ENCODE results near the gene EVI5.

Gene EVI5

DNA sequence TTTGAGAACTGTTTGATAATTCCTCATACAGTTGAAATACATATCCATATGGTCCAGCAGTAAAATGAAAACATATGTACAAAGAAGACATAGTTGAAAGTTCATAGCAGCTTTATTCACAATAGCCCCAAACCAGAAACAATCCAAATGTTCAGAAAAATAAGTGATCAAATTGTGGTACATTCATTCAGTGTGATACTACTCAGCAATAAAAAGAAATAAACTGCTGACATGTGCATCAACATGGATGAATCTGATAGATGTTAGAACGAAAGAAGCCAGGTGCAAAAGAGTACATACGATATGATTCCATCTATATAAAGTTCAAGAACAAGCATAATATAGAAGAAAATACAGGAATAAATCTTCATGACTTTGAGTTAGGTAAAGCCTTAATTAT, 77.2 kb downstream of the EVI5 start:
- Histone ChIP-seq H3K4me1 (ENCODE audit: insufficient read depth, insufficient read length) (no peaks in the 10 kb centered on the region), H3K9ac (ENCODE audit: insufficient read length, low read depth) (no peak overlapping the region), H3K4me3 (ENCODE audit: insufficient read length, low read depth) (no peak overlapping the region), H3K36me3 (ENCODE audit: insufficient read depth, insufficient read length, low read length) (no peaks in the 10 kb centered on the region), H3K27me3 (ENCODE audit: insufficient read depth, insufficient read length) (no peaks in the 10 kb centered on the region), H3K9me3 (ENCODE audit: insufficient read depth, low read length) (no peaks in the 10 kb centered on the region)
- DNase-seq (ENCODE audit: low read depth, low spot score), result no peak
- TF ChIP-seq ZNF274 (IDR thresholded peaks at IDR 0.05; ENCODE audit: low read depth, low read length), result no peak
- no peak for TF ChIP-seq SUZ12 (IDR thresholded peaks at IDR 0.05; ENCODE audit: extremely low read depth, insufficient read depth, insufficient read length)
- TF ChIP-seq YY1 (IDR thresholded peaks at IDR 0.05; ENCODE audit: insufficient read depth, insufficient read length), result no peak

DNA sequence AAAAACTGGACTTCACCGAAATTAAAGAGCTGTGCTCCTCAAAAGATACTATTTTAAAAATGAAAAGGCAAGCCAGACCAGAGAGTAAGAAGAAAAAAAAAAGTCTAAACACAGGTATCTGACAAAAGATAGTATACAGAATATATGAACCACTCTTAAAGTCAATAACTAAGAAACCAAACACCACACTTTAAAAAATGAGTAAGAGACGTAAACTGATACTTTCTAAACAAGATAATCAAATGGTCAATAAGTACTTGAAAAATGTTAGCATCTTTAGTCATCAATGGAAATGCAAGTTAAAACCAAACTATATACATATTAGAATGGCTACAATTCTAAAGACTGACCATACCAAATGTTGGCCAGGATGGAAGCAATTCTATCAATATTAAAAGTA, 77.6 kb downstream of the EVI5 start:
- H3K27me3 ChIP-seq (ENCODE audit: insufficient read depth, insufficient read length), result no peaks in the 10 kb centered on the region
- TF ChIP-seq ZNF274 (IDR thresholded peaks at IDR 0.05; ENCODE audit: low read depth, low read length) (no peak), YY1 (IDR thresholded peaks at IDR 0.05; ENCODE audit: insufficient read depth, insufficient read length) (no peak), SUZ12 (IDR thresholded peaks at IDR 0.05; ENCODE audit: extremely low read depth, insufficient read depth, insufficient read length) (no peak)
- H3K9ac ChIP-seq (ENCODE audit: insufficient read length, low read depth), result no peak overlapping the region
- DNase-seq (ENCODE audit: low read depth, low spot score), result no peak
- no peaks in the 10 kb centered on the region for H3K4me1 ChIP-seq (ENCODE audit: insufficient read depth, insufficient read length)
- H3K4me3 ChIP-seq (ENCODE audit: insufficient read length, low read depth), result no peak overlapping the region
- no peaks in the 10 kb centered on the region for H3K9me3 ChIP-seq (ENCODE audit: insufficient read depth, low read length)
- H3K36me3 ChIP-seq (ENCODE audit: insufficient read depth, insufficient read length, low read length), result no peaks in the 10 kb centered on the region

DNA sequence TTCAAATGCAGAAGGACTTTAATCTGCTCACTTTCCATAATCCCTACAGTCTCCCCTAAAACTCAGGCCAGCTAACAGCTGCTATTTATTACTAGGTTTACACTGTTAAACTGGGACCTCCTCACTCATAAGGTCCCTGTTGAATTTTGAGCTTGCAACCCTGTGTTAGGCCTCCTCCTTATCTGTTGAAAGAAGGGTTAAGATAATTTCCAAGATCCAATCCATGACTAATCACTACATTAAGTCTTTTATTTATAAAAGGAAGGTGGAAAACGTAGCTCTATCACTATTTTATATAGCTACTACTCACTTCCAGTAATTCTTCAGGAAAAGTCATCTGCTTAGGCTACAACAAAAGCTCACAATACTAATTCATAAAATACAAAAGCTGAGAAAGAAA, 79.5 kb downstream of the EVI5 start:
- Histone ChIP-seq H3K36me3 (ENCODE audit: insufficient read depth, insufficient read length, low read length) (no peaks in the 10 kb centered on the region), H3K9me3 (ENCODE audit: insufficient read depth, low read length) (no peaks in the 10 kb centered on the region), H3K4me1 (ENCODE audit: insufficient read depth, insufficient read length) (no peaks in the 10 kb centered on the region), H3K4me3 (ENCODE audit: insufficient read length, low read depth) (no peak overlapping the region), H3K27me3 (ENCODE audit: insufficient read depth, insufficient read length) (no peaks in the 10 kb centered on the region), H3K9ac (ENCODE audit: insufficient read length, low read depth) (no peak overlapping the region)
- TF ChIP-seq SUZ12 (IDR thresholded peaks at IDR 0.05; ENCODE audit: extremely low read depth, insufficient read depth, insufficient read length), result no peak
- no peak for TF ChIP-seq ZNF274 (IDR thresholded peaks at IDR 0.05; ENCODE audit: low read depth, low read length)
- no peak for TF ChIP-seq YY1 (IDR thresholded peaks at IDR 0.05; ENCODE audit: insufficient read depth, insufficient read length)
- no peak for DNase-seq (ENCODE audit: low read depth, low spot score)

DNA sequence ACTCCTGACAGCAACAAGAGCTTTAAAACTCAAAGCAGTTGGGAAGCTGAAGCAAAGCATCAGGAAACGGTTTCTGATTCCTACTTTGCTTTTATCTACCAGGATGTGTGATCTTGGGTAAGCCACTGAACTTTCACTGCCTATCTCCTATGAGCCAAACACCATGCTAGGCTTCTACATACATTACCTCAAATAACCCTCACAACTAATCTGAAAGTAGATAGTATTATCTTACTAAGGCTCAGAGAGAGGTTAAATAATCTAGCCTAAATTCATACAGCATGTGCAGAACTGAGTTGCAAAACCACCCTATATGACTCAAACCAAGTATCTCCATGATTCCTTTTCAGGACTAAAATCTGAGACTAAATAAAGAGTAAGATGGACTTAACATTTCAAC, 83.8 kb downstream of the EVI5 start:
- TF ChIP-seq ZNF274 (IDR thresholded peaks at IDR 0.05; ENCODE audit: low read depth, low read length) (no peak), YY1 (IDR thresholded peaks at IDR 0.05; ENCODE audit: insufficient read depth, insufficient read length) (no peak), SUZ12 (IDR thresholded peaks at IDR 0.05; ENCODE audit: extremely low read depth, insufficient read depth, insufficient read length) (no peak)
- H3K27me3 ChIP-seq (ENCODE audit: insufficient read depth, insufficient read length), result no peaks in the 10 kb centered on the region
- no peak overlapping the region for H3K4me3 ChIP-seq (ENCODE audit: insufficient read length, low read depth)
- no peak overlapping the region for H3K9ac ChIP-seq (ENCODE audit: insufficient read length, low read depth)
- peaks cover 8% of the 10 kb centered on the region for H3K36me3 ChIP-seq (ENCODE audit: insufficient read depth, insufficient read length, low read length)
- no peak for DNase-seq (ENCODE audit: low read depth, low spot score)
- H3K4me1 ChIP-seq (ENCODE audit: insufficient read depth, insufficient read length), result no peaks in the 10 kb centered on the region
- H3K9me3 ChIP-seq (ENCODE audit: insufficient read depth, low read length), result no peaks in the 10 kb centered on the region

DNA sequence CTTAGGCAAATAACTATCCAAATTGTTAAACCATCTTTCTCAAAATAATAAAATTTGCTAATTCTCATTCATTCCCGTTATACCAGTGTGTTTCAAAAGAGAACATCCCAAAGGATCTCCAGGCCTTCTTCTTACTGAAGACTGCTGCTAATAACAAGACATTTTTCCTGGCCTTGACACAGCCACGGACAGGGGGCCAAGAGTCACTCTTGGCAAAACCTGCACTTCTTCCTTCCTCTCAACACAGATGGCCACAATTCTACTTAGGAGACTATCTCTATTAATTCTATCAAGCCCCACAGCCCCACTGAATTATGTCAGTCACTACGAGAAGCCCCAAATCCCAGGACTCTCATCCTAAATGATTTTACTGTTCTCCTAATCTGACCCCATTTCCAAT, 86.0 kb downstream of the EVI5 start:
- Histone ChIP-seq H3K9ac (ENCODE audit: insufficient read length, low read depth) (no peak overlapping the region), H3K4me1 (ENCODE audit: insufficient read depth, insufficient read length) (no peaks in the 10 kb centered on the region), H3K9me3 (ENCODE audit: insufficient read depth, low read length) (no peaks in the 10 kb centered on the region), H3K4me3 (ENCODE audit: insufficient read length, low read depth) (no peak overlapping the region), H3K36me3 (ENCODE audit: insufficient read depth, insufficient read length, low read length) (peaks cover 15% of the 10 kb centered on the region), H3K27me3 (ENCODE audit: insufficient read depth, insufficient read length) (no peaks in the 10 kb centered on the region)
- no peak for DNase-seq (ENCODE audit: low read depth, low spot score)
- no peak for TF ChIP-seq SUZ12 (IDR thresholded peaks at IDR 0.05; ENCODE audit: extremely low read depth, insufficient read depth, insufficient read length)
- no peak for TF ChIP-seq YY1 (IDR thresholded peaks at IDR 0.05; ENCODE audit: insufficient read depth, insufficient read length)
- TF ChIP-seq ZNF274 (IDR thresholded peaks at IDR 0.05; ENCODE audit: low read depth, low read length), result no peak

DNA sequence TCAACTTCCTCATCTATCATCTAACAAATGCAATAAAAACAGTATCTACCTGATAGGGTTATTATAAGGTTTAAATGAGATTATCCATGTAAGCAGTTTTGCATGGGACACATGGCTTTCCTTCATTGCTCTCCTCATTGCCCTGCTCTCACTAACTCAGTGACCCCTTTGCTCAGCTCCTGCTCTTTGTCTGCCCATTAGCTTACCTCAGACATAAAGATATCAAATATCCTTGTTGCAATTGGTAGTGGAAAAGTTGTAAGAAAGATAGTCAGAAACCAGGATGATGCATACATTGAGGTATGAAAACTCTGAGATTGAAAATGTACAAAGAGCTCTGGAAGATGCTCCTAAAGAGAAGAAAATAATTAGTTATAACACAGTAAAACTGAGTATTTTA, 89.8 kb downstream of the EVI5 start:
- H3K27me3 ChIP-seq (ENCODE audit: insufficient read depth, insufficient read length), result no peaks in the 10 kb centered on the region
- no peaks in the 10 kb centered on the region for H3K4me1 ChIP-seq (ENCODE audit: insufficient read depth, insufficient read length)
- H3K36me3 ChIP-seq (ENCODE audit: insufficient read depth, insufficient read length, low read length), result peaks cover 34% of the 10 kb centered on the region
- no peak overlapping the region for H3K4me3 ChIP-seq (ENCODE audit: insufficient read length, low read depth)
- no peak for TF ChIP-seq SUZ12 (IDR thresholded peaks at IDR 0.05; ENCODE audit: extremely low read depth, insufficient read depth, insufficient read length)
- TF ChIP-seq ZNF274 (IDR thresholded peaks at IDR 0.05; ENCODE audit: low read depth, low read length), result no peak
- no peak for TF ChIP-seq YY1 (IDR thresholded peaks at IDR 0.05; ENCODE audit: insufficient read depth, insufficient read length)
- no peak overlapping the region for H3K9ac ChIP-seq (ENCODE audit: insufficient read length, low read depth)
- no peak for DNase-seq (ENCODE audit: low read depth, low spot score)
- no peaks in the 10 kb centered on the region for H3K9me3 ChIP-seq (ENCODE audit: insufficient read depth, low read length)

DNA sequence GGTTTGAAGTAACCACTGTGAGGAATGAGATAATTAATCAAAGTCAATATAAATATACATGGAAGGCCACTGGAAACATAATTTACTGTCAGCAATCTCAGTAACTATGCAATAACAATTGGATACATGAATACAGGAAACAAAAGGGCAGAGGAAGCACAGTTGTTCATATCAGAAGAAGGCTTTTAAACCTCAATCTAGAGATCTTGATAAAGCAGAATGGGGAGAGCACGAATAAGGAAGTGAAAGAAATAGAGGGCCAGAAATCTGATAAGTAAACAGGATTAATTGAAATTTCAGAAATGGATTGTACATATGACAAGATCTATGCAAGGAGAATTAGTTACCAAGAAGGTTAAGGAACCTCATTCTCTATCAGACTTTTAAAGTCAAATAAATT, 93.0 kb downstream of the EVI5 start:
- peaks cover 31% of the 10 kb centered on the region for H3K36me3 ChIP-seq (ENCODE audit: insufficient read depth, insufficient read length, low read length)
- no peaks in the 10 kb centered on the region for H3K27me3 ChIP-seq (ENCODE audit: insufficient read depth, insufficient read length)
- no peaks in the 10 kb centered on the region for H3K4me1 ChIP-seq (ENCODE audit: insufficient read depth, insufficient read length)
- TF ChIP-seq SUZ12 (IDR thresholded peaks at IDR 0.05; ENCODE audit: extremely low read depth, insufficient read depth, insufficient read length) (no peak), YY1 (IDR thresholded peaks at IDR 0.05; ENCODE audit: insufficient read depth, insufficient read length) (no peak), ZNF274 (IDR thresholded peaks at IDR 0.05; ENCODE audit: low read depth, low read length) (no peak)
- H3K9ac ChIP-seq (ENCODE audit: insufficient read length, low read depth), result no peak overlapping the region
- 0 out of 2 replicates have a peak, but pooled peaks cover 3% of the 10 kb centered on the region for H3K9me3 ChIP-seq (ENCODE audit: insufficient read depth, low read length)
- no peak overlapping the region for H3K4me3 ChIP-seq (ENCODE audit: insufficient read length, low read depth)
- DNase-seq (ENCODE audit: low read depth, low spot score), result no peak
